Measurements from ENCODE around the gene TRPV4. TPM values are rescaled to one million over a fixed set of nuclear protein-coding genes. Genes with fewer than 3 reads are reported as not detected.

Gene TRPV4
- total RNA-seq, 3 donors from 2014 or later (not counting 1 experiment from before 2014, with no cell fraction given): not detected

GRCh38 chr12:109827566-109828550 is 5.3 kb downstream of the TRPV4 start:
- peaks cover 14 to 19% of the 10 kb centered on the region in 2 donors for H3K27me3 Mint-ChIP-seq (ENCODE audit: low read depth in 2 of 2)
- H3K4me3 Mint-ChIP-seq: no peak overlapping the region
- no peak for TF ChIP-seq CTCF (IDR thresholded peaks at IDR 0.05)
- Histone ChIP-seq H3K4me3 (ENCODE audit: low read length) (no peak overlapping the region), H3K36me3 (ENCODE audit: control insufficient read depth, insufficient read depth, low read length) (no peaks in the 10 kb centered on the region), H3K9me3 (ENCODE audit: control insufficient read depth, insufficient read depth, low read length) (no peaks in the 10 kb centered on the region), H3K27me3 (ENCODE audit: control insufficient read depth, insufficient read depth, low read length) (no peaks in the 10 kb centered on the region), H3K4me1 (ENCODE audit: control insufficient read depth, insufficient read depth, low read length) (no peaks in the 10 kb centered on the region), H3K27ac (ENCODE audit: low read length) (no peak overlapping the region)
- 50% methylated on average over 19 of the region's 19 CpGs for WGBS (ENCODE audit: insufficient coverage)
- peak overlapping the region in 1 of 2 donors; percentile 72 for H3K27ac Mint-ChIP-seq
- ATAC-seq (peak; percentile 38 to 73 (median 55)), DNase-seq (peak in 1 of 2 donors; percentile 16)
- H3K36me3 Mint-ChIP-seq: no peaks in the 10 kb centered on the region
- intact Hi-C loops (cut with micrococcal nuclease): no loop called here
- peaks cover 0 to 5% of the 10 kb centered on the region in 2 donors for H3K4me1 Mint-ChIP-seq
- no peaks in the 10 kb centered on the region for H3K9me3 Mint-ChIP-seq

GRCh38 chr12:109827080-109827479 is 6.1 kb downstream of the TRPV4 start:
- Histone ChIP-seq H3K36me3 (ENCODE audit: control insufficient read depth, insufficient read depth, low read length) (no peaks in the 10 kb centered on the region), H3K27me3 (ENCODE audit: control insufficient read depth, insufficient read depth, low read length) (no peaks in the 10 kb centered on the region), H3K4me1 (ENCODE audit: control insufficient read depth, insufficient read depth, low read length) (no peaks in the 10 kb centered on the region), H3K9me3 (ENCODE audit: control insufficient read depth, insufficient read depth, low read length) (no peaks in the 10 kb centered on the region), H3K27ac (ENCODE audit: low read length) (no peak overlapping the region), H3K4me3 (ENCODE audit: low read length) (no peak overlapping the region)
- WGBS (ENCODE audit: insufficient coverage): 96% methylated on average over 2 of the region's 3 CpGs
- Mint-ChIP-seq H3K4me3 (no peak overlapping the region), H3K27ac (no peak overlapping the region), H3K4me1 (peaks cover 0 to 5% of the 10 kb centered on the region in 2 donors), H3K27me3 (ENCODE audit: low read depth in 2 of 2) (peaks cover 10 to 17% of the 10 kb centered on the region in 2 donors), H3K9me3 (no peaks in the 10 kb centered on the region), H3K36me3 (no peaks in the 10 kb centered on the region)
- ATAC-seq (no peak), DNase-seq (no peak)
- no peak for TF ChIP-seq CTCF (IDR thresholded peaks at IDR 0.05)
- intact Hi-C loops (cut with micrococcal nuclease): no loop called here

GRCh38 chr12:109824731-109825130 is 8.5 kb downstream of the TRPV4 start:
- no peaks in the 10 kb centered on the region for H3K4me1 ChIP-seq (ENCODE audit: control insufficient read depth, insufficient read depth, low read length)
- TF ChIP-seq CTCF (IDR thresholded peaks at IDR 0.05): no peak
- Mint-ChIP-seq H3K4me3 (no peak overlapping the region), H3K27me3 (ENCODE audit: low read depth in 2 of 2) (peaks cover 0 to 3% of the 10 kb centered on the region in 2 donors), H3K9me3 (no peaks in the 10 kb centered on the region), H3K4me1 (peaks cover 0 to 5% of the 10 kb centered on the region in 2 donors), H3K27ac (no peak overlapping the region), H3K36me3 (no peaks in the 10 kb centered on the region)
- intact Hi-C loops (cut with micrococcal nuclease): no loop called here
- no peaks in the 10 kb centered on the region for H3K27me3 ChIP-seq (ENCODE audit: control insufficient read depth, insufficient read depth, low read length)
- DNase-seq (no peak), ATAC-seq (no peak)
- 86% methylated on average over 7 of the region's 8 CpGs for WGBS (ENCODE audit: insufficient coverage)
- no peaks in the 10 kb centered on the region for H3K9me3 ChIP-seq (ENCODE audit: control insufficient read depth, insufficient read depth, low read length)
- H3K4me3 ChIP-seq (ENCODE audit: low read length): no peak overlapping the region
- no peak overlapping the region for H3K27ac ChIP-seq (ENCODE audit: low read length)
- no peaks in the 10 kb centered on the region for H3K36me3 ChIP-seq (ENCODE audit: control insufficient read depth, insufficient read depth, low read length)
